Heart left ventricle (tissue), 13 donors: ENCODE data around the gene ZFYVE21.

Experiments
- CTCF ChIP-seq, 12 donors: fragments of 200-600 bp; sonication (generic) in 4 of 12; IDR thresholded peaks; one replicate each; pipeline versions ENCODE4 v1.5.0 to v1.8.0; 2018 to 2022; ENCODE audit warnings: antibody characterized with exemption in 12 of 12, mild to moderate bottlenecking in 5 of 12
- POLR2A ChIP-seq, 2 donors: fragments of 450-650 bp; IDR thresholded peaks; one replicate each; pipeline ENCODE4 v1.6.1; 2017; ENCODE audit warnings: antibody characterized with exemption in 2 of 2, mild to moderate bottlenecking in 2 of 2, moderate library complexity in 2 of 2
- donor health status: ischemic (EF 13 %, LVEDD 7.1; RV severe dilation, severe dysfunction).
- donor health status: DM: no; HTN: yes; CAD: no.
- donor health status: DM: no; HTN: no; CAD: no.
- donor health status: ischemic (EF 25% LVEDD 6.9; RV normal size, moderate dysfunction).
- donor health status: ischemic (EF 25% LVEDD 5.7; RV mildly dilated, moderate dysfunction).
- donor health status: ischemic (EF 35%, LVEDD 5.7; RV mildly dilated, moderate dysfunction).
- donor health status: nonischemic (EF 11% LVEDD 7.7; RV severe dilation, severe dysfunction).
- donor health status: DM: yes; HTN: yes; CAD: no.
- donor health status: PGD.
- donor health status: ischemic (EF 29% LVEDD 5.4; RV normal size, mild dysfunction).
- donor health status: nonischemic (EF 23%, LVEDD 6.1; RV moderate dilation, normal function).

DNA sequence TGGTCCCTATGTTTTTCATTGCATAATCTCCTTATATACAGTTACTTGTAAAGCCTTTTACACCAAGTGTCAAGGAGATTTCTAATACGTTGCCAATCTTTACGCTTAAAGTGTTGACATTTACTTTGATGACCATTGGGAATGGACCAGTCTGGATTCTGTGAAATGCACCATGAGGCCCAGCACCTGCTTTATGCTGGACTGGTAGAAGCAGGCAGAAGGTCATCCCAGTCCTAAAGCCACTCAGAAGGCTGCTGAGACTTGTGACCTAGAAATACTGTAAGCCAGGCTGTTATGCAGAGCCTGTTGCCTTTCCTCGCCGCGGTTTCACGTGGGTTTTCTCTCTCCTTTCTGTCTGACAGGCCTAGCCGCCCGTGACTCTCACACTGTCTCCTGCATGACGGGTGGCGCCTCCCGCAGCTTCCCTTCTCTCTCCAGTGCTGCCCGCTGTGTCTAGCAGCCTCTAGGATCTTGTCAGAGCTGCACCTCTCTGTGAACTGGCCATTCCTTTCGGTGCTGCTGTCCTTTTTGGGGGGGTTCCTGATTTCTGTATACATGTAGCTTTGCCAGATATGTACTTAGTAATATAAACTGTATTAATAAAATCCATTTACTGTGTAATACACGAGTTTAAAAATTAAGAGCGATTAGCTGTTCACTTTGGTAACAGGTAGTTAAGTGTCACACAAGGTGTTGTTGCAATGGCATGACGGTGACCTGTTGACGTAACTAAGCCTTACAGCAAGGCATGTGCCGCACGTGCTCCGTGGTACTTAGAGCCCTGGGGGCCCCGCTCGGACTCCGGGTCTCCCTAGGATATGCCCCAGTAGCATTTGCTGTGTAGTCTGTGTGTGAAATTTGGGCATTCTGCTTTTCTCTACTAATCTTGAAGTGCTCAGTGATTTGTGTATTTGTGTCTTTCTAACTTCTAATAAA, 30.1 kb upstream of the ZFYVE21 start:
- TF ChIP-seq POLR2A (IDR thresholded peaks at IDR 0.05) (no peak), CTCF (IDR thresholded peaks at IDR 0.05) (no peak)
